Cardiac fibroblast (primary cell): ENCODE results near the gene ENTR1.

Experiments
- DNase-seq, 2 donors: peaks; one replicate each; pipeline versions ENCODE4 v3.0.0 to v3.0.0-alpha.2; 2010; ENCODE audit warnings: low read depth in 2 of 2
- H3K4me3 ChIP-seq, 2 donors: replicated peaks in 1 of 2; 1 replicate in 1 of 2; 2 replicates in 1 of 2; pipeline ENCODE4 v1.5.1; 2011; ENCODE audit warnings: low read depth in 2 of 2, low read length in 2 of 2, mild to moderate bottlenecking in 2 of 2, moderate library complexity in 1 of 2
- TF ChIP-seq, protein P1 (sequence below): IDR thresholded peaks from one replicate; pipeline ENCODE4 v1.5.1; 2011; ENCODE audit warnings: low read depth, mild to moderate bottlenecking, low read length, inconsistent platforms

The ENTR1 gene

DNA sequence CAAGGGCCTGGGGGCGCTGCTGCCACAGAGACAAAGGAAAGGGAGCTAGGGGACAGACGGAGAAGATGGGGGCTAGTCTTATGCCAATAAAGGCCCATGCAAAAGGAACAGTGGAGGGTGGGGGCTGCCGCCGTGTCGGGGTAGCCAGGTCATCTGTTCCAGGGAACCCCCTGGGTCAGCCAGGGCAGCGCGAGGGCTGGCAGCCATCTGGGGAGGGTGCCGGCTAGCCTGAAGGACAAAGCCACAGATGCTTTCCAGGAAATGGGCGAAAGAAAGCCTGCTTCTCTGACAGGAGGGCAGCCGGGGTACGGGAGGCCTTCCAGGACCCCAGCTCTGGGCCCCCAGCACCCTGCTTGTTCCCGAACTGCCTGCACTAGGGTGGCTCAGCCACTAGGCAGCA is 35.3 kb downstream of the ENTR1 start:
- DNase-seq, result no peak

DNA sequence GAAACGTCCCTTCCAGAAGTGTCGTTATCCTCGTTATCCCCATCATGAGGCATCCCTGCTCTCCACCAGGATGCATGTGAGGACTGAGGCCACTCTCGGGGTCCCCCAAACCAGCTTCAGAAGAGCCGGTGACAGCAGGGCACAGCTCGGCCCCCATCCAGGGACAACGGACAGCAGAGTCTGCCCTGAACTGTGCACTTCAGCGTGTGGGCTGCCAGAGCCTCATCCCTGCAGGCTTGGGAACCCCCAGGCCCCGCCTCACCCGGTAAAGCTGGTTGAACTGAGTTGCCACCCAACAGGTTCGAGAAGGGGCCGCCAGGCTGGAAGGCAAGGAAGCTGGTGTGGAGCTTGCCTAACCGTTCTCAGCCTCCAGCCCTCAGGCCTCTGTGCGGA is 36.2 kb downstream of the ENTR1 start:
- TF ChIP-seq, protein P1, sequence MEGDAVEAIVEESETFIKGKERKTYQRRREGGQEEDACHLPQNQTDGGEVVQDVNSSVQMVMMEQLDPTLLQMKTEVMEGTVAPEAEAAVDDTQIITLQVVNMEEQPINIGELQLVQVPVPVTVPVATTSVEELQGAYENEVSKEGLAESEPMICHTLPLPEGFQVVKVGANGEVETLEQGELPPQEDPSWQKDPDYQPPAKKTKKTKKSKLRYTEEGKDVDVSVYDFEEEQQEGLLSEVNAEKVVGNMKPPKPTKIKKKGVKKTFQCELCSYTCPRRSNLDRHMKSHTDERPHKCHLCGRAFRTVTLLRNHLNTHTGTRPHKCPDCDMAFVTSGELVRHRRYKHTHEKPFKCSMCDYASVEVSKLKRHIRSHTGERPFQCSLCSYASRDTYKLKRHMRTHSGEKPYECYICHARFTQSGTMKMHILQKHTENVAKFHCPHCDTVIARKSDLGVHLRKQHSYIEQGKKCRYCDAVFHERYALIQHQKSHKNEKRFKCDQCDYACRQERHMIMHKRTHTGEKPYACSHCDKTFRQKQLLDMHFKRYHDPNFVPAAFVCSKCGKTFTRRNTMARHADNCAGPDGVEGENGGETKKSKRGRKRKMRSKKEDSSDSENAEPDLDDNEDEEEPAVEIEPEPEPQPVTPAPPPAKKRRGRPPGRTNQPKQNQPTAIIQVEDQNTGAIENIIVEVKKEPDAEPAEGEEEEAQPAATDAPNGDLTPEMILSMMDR, result no peak
- no peak for DNase-seq
- no peak overlapping the region for H3K4me3 ChIP-seq

More for the DNA sequence above, 35.3 kb downstream of the ENTR1 start:
- H3K4me3 ChIP-seq, result no peak overlapping the region
- TF ChIP-seq, protein P1, result no peak

DNA sequence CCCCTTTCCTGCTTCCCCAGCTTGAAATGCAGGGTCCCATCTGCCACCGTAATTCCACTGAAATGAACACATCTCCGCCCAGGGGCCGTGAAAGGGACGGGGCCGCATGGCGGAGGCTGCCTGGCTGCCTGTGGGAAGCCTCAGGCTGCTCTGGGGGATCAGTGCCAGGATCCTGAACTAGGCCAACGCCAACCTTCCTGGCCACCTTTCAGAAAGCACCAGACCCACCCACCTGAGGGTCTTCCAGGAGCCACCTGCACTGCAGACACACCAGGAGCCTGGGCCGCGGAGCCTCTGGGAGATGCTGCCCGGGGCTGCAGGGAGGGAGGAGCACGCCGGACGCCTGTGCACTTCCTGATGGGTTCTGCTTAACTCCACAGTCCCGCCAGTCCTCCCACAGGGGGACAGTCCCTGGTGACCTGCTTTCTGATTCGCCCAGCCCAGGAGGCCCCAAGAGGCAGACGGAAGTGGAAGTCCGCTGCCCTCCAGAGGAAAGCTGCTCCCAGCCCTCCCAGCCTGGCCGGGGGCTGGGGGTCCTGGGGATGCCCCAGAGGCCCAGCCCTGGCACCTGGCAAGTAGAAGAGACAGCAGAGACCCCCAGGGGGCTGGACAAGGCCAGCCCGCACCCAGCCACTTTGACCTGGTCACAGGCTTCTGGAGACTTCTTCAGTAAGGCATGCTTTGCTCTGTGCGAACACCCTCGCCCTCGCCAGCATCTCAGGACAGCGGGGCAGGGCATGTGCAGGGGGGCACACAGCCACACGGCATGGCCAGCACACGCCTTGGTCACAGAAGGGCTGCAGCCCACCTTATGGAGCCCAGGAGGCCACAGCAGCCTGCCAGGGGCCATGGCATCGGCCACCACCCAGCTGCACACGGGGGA is 36.9 kb downstream of the ENTR1 start, which contains the start of gene CARD9:
TSS of gene CARD9 (minus strand) at position 370 of the 883 bp plus-strand sequence. CDS start 1,591 bp downstream, outside the sequence.
- H3K4me3 ChIP-seq, result peak within 1 kb of the TSS in 1 of 2 donors; percentile 0
- DNase-seq, result no peak

DNA sequence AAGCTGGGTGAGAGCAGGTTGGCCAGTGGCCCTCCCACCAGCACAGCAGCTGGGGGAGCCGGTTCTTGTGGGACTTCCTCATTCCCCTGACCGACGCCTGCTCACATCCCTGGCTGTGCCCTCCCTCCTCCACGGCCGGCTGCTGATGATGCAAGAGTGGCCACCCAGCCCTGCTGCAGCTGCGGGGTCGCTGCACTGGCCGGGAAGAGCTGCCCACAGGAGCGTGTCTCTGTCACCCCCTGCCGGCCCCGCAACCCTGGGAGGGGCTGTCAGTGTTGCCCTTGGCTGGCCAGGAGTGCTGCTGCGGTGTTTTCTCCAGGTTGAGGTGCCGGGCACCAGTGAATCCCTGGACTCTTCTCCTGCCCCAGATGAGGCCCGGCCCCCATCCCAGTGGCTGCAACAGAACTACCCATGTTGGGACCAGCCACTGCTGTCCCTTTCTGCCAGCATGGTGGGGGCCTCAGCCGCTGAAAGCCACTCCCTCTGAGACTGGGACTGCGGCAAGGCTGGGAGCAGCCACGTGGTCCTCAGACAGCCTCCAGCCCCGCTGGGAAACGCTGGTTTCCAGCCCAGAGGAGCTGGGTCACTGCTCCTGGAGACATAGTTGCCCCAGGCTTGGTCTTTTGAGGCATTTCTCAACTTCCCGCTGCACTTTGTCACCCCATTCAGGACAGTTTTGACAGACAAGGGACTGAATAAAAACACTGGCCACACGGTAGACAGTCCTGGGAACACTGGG is 37.7 kb downstream of the ENTR1 start:
- peak overlapping the region in 1 of 2 donors; percentile 0 for H3K4me3 ChIP-seq
- TF ChIP-seq, protein P1, result no peak
- peak; percentile 69 to 80 for DNase-seq

More for the DNA sequence above, 36.9 kb downstream of the ENTR1 start, which contains the start of gene CARD9:
- TF ChIP-seq, protein P1, result no peak

DNA sequence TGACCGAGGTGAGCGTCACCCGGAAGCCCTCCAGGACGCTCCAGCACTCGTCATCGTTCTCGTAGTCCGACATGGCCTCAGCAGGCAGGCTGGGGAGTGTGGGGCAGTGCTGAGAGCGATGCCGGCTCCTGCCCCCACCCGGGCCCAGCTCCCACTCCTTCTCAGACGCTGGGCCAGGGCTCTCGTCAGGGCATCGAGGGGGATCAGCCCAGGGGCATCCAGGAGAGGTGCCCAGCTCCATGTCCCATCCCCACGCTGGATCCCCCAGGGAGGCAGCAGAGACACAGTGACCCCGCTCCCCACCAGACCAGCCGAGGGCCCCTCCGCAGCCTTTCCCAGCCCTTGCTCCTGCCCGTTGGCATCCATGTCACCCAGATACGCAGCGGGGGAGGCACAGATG is 38.4 kb downstream of the ENTR1 start:
- no peak overlapping the region for H3K4me3 ChIP-seq
- TF ChIP-seq, protein P1, result no peak
- no peak for DNase-seq

DNA sequence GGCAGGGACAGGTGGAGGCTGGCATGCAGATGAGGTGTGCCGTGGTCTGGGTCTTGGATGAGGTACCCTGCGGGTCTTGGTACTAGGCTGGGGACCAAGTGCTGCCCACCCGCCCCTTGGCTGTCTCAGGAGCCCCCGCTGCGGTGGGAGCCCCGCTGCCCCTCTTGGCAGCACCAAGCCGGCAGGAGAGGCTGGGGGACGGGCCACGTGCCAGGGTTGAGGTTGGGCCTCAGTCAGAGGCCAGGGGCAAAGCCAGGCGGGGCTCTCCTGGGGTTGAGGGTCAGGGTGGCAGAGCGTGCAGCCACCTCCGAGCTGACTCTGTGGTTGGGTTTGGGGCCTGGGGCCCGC is 38.9 kb downstream of the ENTR1 start:
- H3K4me3 ChIP-seq, result no peak overlapping the region
- no peak for DNase-seq
- TF ChIP-seq, protein P1, result no peak
